SH-SY5Y (cell line): ENCODE data around the gene ROPN1L.

Source experiments
- GATA2 ChIP-seq: IDR thresholded peaks from 2 replicates; pipeline ENCODE4 v1.6.1; 2011; ENCODE audit warnings: mild to moderate bottlenecking, low read depth, low read length
- GATA3 ChIP-seq: IDR thresholded peaks from 2 replicates; pipeline ENCODE4 v1.6.1; 2011; ENCODE audit warnings: low read depth, mild to moderate bottlenecking, low read length, moderate library complexity

DNA sequence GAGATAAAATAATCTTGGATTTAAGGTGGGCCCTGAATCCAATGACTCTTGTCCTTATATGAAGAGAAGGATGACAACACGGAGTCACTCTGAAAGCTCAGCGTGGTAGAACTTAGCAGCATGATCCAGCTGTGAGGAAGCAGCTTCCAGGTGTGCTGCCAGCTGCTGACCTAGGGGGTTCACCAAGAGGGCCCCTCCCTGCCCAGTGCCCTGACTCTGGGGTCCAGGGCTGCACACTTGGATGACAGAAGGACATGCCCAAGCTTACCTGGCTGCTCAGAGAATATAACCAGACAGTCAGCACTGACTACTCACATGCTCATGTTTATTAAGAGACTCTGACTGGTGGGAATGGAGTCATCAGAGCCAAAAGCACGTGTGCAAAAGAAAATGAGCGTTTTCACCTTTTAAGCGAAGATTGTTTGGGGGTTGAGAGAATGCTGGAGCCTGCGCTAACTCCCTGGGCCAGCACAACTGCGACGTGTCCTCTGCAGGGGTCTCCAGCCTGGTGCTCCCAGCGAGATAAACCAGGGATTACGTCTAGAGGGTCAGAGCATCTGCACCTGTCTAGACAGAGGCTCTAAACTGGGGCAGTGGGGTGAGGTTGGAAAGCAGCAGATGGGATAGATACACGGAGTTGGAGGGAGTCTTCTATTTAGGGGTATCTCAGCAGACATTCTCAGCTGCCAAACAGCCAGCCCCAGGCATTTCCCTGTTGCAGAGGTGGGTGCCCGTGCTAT is 41.3 kb downstream of the ROPN1L start:
- TF ChIP-seq GATA2 (no peak), GATA3 (no peak)
